NOMO-1 (cell line): ENCODE measurements around the gene R3HDM2.

Source experiments
- DNase-seq, 2 experiments: peaks; one replicate each; lab custom pipeline; 2025; ENCODE audit not compliant: unreplicated experiment in 2 of 2; lab: John Stamatoyannopoulos, UW

R3HDM2 gene

GRCh38 chr12:57220770-57221168, 210.1 kb downstream of the R3HDM2 start:
- DNase-seq: no peak

DNA sequence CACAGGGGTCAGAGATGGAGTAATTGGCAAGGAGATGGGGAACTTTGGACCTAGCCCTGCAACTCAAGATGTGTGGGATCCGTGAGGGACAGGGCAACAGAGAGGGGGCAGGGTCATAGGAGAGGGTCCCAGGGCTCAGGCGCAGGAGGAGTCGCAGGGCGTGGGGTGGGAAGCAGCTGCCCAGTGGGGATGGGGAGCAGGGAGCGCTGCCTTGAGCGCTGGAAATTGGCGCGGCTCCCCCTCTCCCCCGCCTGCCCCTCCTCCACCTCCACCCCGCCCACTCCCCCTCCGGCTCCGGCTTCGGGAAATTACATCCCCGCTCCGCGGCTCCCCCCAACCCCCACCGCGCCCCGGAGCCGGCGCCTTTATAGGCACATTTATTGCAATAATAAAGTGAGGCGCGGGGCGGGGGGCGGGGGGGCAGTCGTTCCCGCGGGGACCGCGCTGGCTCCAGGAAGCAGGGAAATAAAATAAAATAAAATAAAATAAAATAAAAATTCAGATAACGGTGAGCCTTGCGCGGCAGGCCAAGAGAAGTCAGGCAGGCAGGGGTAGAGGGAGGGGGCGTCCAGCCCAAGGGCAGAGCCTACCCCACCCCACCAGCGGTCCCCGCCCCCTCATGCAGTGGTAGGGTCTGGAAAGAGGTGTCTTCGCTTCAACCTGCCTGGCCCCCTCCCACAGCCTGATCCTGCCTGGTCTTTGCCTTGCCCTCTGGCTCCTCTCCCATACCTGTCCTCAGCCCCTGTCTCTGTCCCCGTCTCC, 210.7 kb downstream of the R3HDM2 start:
- no peak for DNase-seq

DNA sequence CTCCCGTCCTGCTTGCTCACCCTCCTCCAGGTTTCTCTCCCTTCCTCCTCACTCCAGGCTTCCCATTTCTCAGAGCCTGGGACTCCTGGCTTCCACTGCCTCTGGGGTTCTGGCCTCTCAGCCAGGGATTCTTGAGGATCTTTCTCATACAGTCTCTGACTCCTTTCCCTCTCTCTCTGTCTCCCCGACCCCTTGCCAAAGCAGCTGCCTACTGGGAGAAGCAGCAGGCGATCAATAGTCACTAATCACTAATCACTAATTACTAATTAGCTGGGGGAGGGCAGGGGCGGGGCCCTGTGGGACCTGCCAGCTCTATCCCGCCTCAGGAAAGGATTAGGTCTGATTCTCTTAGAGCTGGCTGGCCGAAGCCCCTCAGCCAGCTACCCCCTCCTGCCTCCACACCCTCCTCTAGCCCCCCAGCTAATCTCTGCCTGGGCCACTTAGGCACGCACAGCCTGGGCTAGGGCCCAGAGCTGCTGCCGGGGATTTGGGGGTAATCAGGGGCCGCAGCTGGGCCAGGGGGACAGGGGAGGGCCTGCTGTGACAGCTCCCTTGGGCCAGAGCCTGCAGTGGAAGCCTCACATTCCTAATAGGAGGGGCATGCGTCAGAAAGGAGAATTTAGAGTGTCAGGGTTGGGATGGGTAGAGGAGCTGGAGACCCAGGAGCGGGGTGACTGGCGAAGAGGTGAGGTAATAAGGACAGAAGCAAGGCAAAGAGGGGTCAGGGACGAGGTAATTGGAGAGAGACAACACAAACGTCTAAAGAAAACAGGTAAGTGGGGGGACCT, 211.4 kb downstream of the R3HDM2 start:
- no peak for DNase-seq

- no peak for DNase-seq
These were observed 212.6 kb downstream of the R3HDM2 start for GRCh38 chr12:57218030-57218853.

DNA sequence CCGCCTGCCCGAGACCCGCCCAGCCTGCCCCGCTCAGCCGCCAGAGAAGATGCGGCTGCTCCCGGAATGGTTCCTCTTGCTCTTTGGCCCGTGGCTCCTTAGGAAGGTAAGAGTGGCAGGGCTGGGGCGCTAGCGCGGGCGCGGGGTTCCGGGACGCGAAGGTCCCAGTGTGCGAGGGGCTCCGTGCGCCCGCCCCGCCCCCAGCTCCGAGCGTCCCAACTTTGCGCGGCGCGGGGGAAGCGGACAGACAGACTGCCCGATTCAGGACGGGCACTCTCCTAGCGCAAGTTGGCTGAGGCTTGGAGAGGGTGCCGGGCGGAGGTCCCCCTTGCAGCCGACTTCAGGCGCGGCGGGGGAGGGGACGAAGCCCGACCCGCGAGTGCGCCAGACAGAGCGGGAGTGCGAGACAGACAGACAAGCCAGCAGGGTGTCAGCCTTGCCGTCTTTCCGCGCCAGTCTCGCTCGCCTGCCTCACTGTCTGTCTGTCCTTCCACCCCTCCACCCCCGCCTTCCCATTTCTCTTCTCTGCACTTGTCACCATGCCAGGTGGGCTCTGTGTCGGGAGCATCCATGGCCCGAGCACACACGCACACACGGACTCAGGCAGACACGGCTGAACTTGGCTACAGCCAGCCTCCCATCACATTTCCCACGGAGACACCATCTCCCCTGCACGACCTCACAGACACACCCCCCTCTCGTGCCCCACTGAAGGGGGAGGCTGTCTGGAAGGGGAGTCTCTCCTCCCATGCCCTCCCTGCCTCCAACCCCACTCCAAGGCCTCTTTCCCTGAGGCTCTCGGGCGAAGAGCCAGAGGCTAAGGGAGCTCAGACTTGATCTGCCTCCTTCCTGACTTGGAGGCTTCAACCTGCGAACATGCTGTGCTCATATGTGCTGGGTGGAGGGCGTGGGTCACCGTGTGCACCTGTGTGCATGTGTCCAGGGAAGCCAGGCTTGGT, 213.6 kb downstream of the R3HDM2 start:
- peak in 1 of 2 experiments; percentile 33 for DNase-seq

- no peak for DNase-seq
These were observed 214.6 kb downstream of the R3HDM2 start, which contains the start of gene NXPH4 for GRCh38 chr12:57216014-57216911. TSS of gene NXPH4 (plus strand) at chr12:57216794. CDS start at chr12:57216970, 176 bp downstream.

GRCh38 chr12:57215668-57216013, 215.2 kb downstream of the R3HDM2 start:
- DNase-seq: no peak

- DNase-seq: no peak
These were observed 215.8 kb downstream of the R3HDM2 start for GRCh38 chr12:57215065-57215464.

GRCh38 chr12:57214398-57214781, 216.5 kb downstream of the R3HDM2 start:
- DNase-seq: peak; percentile 37 to 69

GRCh38 chr12:57213763-57214397, 217.0 kb downstream of the R3HDM2 start:
- no peak for DNase-seq

- DNase-seq: peak; percentile 45 to 48
These were observed 217.7 kb downstream of the R3HDM2 start for GRCh38 chr12:57213058-57213715.

- DNase-seq: no peak
These were observed 218.2 kb downstream of the R3HDM2 start for GRCh38 chr12:57212701-57213057.

- no peak for DNase-seq
These were observed 218.8 kb downstream of the R3HDM2 start for GRCh38 chr12:57211791-57212700.

DNA sequence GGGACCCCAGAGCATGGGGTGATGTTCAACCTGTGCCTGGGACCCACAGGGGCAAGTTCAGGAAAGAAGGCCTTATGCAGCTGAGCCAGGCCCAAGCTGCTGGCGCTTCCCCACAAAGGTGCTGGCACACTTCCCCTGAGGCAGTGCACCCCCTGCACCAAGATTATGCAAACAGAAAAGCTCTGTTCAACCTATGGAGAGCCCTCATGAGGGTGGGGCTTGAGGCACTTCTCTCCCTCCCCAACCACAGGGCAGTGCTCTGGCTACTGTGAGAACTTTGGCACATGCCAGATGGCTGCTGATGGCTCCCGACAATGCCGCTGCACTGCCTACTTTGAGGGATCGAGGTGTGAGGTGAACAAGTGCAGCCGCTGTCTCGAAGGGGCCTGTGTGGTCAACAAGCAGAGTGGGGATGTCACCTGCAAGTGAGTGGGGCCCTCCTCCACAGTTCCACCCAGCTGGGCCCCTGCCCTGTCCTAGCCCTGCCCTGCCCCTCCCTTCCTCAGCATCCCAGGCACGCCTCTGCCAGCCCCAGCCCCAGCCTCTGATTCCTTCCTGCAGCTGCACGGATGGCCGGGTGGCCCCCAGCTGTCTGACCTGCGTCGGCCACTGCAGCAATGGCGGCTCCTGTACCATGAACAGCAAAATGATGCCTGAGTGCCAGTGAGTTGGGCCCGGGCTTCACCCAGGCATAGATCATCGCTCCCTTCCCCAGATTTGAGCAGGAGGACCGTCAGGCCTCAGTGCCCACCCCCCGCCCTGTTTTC, 219.7 kb downstream of the R3HDM2 start:
- peak; percentile 17 to 28 for DNase-seq

GRCh38 chr12:57210461-57210860, 220.4 kb downstream of the R3HDM2 start:
- DNase-seq: no peak

GRCh38 chr12:57209916-57210315, 220.9 kb downstream of the R3HDM2 start:
- no peak for DNase-seq
